HEK293 (cell line): ENCODE results near the gene KCNH8.

Experiments
- BCL11B ChIP-seq: fragments of 450-650 bp; formaldehyde crosslinking; IDR thresholded peaks from 2 replicates; pipeline ENCODE4 v1.5.1; 2016; ENCODE audit warnings: low read depth, missing biosample characterization, missing genetic modification characterization
- TRIM28 ChIP-seq: IDR thresholded peaks from 2 replicates; pipeline ENCODE4 v1.6.1; 2011; ENCODE audit warnings: low read length, control low read depth, borderline replicate concordance
- ZBTB20 ChIP-seq: fragments of 450-650 bp; formaldehyde crosslinking; IDR thresholded peaks from 2 replicates; pipeline ENCODE4 v1.5.1; 2016; ENCODE audit warnings: missing biosample characterization, missing genetic modification characterization
- ZBTB48 ChIP-seq: fragments of 450-650 bp; formaldehyde crosslinking; IDR thresholded peaks from 2 replicates; pipeline ENCODE4 v1.5.1; 2016; ENCODE audit warnings: missing biosample characterization, missing genetic modification characterization
- ZNF140 ChIP-seq: fragments of 450-650 bp; formaldehyde crosslinking; IDR thresholded peaks from 2 replicates; pipeline ENCODE4 v1.5.1; 2016; ENCODE audit warnings: missing biosample characterization, missing genetic modification characterization
- ZNF350 ChIP-seq: fragments of 450-650 bp; formaldehyde crosslinking; IDR thresholded peaks from 2 replicates; pipeline ENCODE4 v1.5.0; 2017; ENCODE audit warnings: missing biosample characterization, mild to moderate bottlenecking, missing genetic modification characterization
- ZNF837 ChIP-seq: fragments of 450-650 bp; formaldehyde crosslinking; IDR thresholded peaks from 2 replicates; pipeline ENCODE4 v1.5.1; 2016; ENCODE audit warnings: missing biosample characterization, missing genetic modification characterization
- TF ChIP-seq, protein P1 (sequence below): fragments of 450-650 bp; formaldehyde crosslinking; IDR thresholded peaks from 2 replicates; pipeline ENCODE4 v1.5.1; 2016; ENCODE audit warnings: missing biosample characterization, missing genetic modification characterization, low read depth
- TF ChIP-seq, protein P2 (sequence below): fragments of 450-650 bp; formaldehyde crosslinking; IDR thresholded peaks from 2 replicates; pipeline ENCODE4 v1.5.1; 2016; ENCODE audit warnings: missing biosample characterization, missing genetic modification characterization
- TF ChIP-seq, protein P3 (sequence below): fragments of 450-650 bp; formaldehyde crosslinking; conservative IDR thresholded peaks from 2 replicates; pipeline ENCODE4 v1.5.1; 2016; ENCODE audit warnings: low read depth, missing biosample characterization, missing genetic modification characterization

DNA sequence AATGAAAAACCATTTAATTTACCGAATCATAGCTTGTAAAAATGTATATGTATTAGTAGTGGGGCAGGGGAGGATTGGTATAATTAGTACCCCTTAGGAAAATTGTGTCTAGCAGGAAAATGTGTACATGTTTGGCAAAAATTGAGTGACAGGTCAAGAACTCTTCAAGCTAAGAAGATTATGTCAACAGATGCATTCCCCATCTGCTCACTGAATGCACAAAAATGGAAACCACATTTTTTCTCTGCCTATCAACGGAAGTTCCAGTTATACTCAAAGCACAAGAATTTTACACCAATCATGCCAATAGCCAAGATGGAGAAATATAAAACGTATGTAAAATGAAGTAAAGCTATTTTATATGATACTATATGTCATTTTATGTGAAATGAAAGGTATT, 377.8 kb downstream of the KCNH8 start:
- no peak for TF ChIP-seq ZBTB48 (tag by site-specific recombination)
- TF ChIP-seq, protein P1, sequence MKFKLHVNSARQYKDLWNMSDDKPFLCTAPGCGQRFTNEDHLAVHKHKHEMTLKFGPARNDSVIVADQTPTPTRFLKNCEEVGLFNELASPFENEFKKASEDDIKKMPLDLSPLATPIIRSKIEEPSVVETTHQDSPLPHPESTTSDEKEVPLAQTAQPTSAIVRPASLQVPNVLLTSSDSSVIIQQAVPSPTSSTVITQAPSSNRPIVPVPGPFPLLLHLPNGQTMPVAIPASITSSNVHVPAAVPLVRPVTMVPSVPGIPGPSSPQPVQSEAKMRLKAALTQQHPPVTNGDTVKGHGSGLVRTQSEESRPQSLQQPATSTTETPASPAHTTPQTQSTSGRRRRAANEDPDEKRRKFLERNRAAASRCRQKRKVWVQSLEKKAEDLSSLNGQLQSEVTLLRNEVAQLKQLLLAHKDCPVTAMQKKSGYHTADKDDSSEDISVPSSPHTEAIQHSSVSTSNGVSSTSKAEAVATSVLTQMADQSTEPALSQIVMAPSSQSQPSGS, result no peak
- TF ChIP-seq, protein P2, sequence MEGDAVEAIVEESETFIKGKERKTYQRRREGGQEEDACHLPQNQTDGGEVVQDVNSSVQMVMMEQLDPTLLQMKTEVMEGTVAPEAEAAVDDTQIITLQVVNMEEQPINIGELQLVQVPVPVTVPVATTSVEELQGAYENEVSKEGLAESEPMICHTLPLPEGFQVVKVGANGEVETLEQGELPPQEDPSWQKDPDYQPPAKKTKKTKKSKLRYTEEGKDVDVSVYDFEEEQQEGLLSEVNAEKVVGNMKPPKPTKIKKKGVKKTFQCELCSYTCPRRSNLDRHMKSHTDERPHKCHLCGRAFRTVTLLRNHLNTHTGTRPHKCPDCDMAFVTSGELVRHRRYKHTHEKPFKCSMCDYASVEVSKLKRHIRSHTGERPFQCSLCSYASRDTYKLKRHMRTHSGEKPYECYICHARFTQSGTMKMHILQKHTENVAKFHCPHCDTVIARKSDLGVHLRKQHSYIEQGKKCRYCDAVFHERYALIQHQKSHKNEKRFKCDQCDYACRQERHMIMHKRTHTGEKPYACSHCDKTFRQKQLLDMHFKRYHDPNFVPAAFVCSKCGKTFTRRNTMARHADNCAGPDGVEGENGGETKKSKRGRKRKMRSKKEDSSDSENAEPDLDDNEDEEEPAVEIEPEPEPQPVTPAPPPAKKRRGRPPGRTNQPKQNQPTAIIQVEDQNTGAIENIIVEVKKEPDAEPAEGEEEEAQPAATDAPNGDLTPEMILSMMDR (tag by site-specific recombination), result no peak
- TF ChIP-seq ZNF350 (tag by site-specific recombination), result no peak
- TF ChIP-seq BCL11B (tag by site-specific recombination), result no peak
- TF ChIP-seq, protein P3, sequence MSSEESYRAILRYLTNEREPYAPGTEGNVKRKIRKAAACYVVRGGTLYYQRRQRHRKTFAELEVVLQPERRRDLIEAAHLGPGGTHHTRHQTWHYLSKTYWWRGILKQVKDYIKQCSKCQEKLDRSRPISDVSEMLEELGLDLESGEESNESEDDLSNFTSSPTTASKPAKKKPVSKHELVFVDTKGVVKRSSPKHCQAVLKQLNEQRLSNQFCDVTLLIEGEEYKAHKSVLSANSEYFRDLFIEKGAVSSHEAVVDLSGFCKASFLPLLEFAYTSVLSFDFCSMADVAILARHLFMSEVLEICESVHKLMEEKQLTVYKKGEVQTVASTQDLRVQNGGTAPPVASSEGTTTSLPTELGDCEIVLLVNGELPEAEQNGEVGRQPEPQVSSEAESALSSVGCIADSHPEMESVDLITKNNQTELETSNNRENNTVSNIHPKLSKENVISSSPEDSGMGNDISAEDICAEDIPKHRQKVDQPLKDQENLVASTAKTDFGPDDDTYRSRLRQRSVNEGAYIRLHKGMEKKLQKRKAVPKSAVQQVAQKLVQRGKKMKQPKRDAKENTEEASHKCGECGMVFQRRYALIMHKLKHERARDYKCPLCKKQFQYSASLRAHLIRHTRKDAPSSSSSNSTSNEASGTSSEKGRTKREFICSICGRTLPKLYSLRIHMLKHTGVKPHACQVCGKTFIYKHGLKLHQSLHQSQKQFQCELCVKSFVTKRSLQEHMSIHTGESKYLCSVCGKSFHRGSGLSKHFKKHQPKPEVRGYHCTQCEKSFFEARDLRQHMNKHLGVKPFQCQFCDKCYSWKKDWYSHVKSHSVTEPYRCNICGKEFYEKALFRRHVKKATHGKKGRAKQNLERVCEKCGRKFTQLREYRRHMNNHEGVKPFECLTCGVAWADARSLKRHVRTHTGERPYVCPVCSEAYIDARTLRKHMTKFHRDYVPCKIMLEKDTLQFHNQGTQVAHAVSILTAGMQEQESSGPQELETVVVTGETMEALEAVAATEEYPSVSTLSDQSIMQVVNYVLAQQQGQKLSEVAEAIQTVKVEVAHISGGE, result no peak
- no peak for TF ChIP-seq ZBTB20 (tag by site-specific recombination)
- no peak for TF ChIP-seq TRIM28
- TF ChIP-seq ZNF837 (tag by site-specific recombination), result no peak
- no peak for TF ChIP-seq ZNF140 (tag by site-specific recombination)
